HepG2 (cell line): Measurements from ENCODE around the gene FGD3. TPM values are rescaled to one million over a fixed set of nuclear protein-coding genes. Genes with fewer than 3 reads are reported as not detected.

Experiments used
- ATAC-seq: fragments of 200-7000 bp; cut with Tn5 transposase; 3 replicates; pipeline ENCODE4 v1.9.1; 2020; ENCODE audit warnings: mild to moderate bottlenecking, moderate library complexity
- BruUV-seq: library from RNA; stranded (reverse); fragments of 400-500 nt; replicated peaks from 2 replicates; lab custom pipeline; 2021; lab: Mats Ljungman, UMichigan
- CTCF ChIA-PET: fragments of 300-600 bp; formaldehyde crosslinking; extraction: SDS; loops from one replicate; lab custom pipeline; 2021; ENCODE audit warnings: low total read pairs, inconsistent platforms, low intra/inter-chr PET ratio; lab: Yijun Ruan, JAX
- POLR2A ChIA-PET: fragments of 350-600 bp; sonication (Branson Sonifier 250); formaldehyde crosslinking; loops from one replicate; lab custom pipeline; 2020; ENCODE audit warnings: antibody characterized with exemption, inconsistent platforms; lab: Yijun Ruan, JAX
- DNase-seq: peaks from one replicate; pipeline ENCODE4 v3.0.0-alpha.2; 2015; ENCODE audit warnings: low spot score
- FAIRE-seq: peaks from 3 replicates; lab custom pipeline; 2011; peaks lifted over from hg19 to GRCh38; lab: Jason Lieb, UNC
- H2AFZ ChIP-seq: one replicate; pipeline ENCODE4 v1.6.1; 2011; ENCODE audit warnings: low read length, inconsistent platforms
- H3K27ac ChIP-seq: fragments of 300-600 bp; 3 replicates; pipeline ENCODE4 v1.8.0; 2011; ENCODE audit warnings: mixed run types, mild to moderate bottlenecking, mixed read lengths, low read length, inconsistent platforms; ENCODE audit not compliant: insufficient read depth; ENCODE audit errors: extremely low read length
- H3K27me3 ChIP-seq, 2 experiments: fragments of 200-600 bp in 1 of 2; 2 replicates in 1 of 2; 3 replicates in 1 of 2; pipeline versions ENCODE4 v1.6.0 to v1.8.0; 2011; ENCODE audit warnings: low read length in 2 of 2, mild to moderate bottlenecking in 2 of 2, moderate library complexity in 2 of 2, inconsistent platforms in 1 of 2; ENCODE audit not compliant: insufficient read depth in 2 of 2, control insufficient read depth in 1 of 2
- H3K36me3 ChIP-seq, 2 experiments: fragments of 200-600 bp in 1 of 2; replicated peaks in 1 of 2; 2 replicates in 1 of 2; 3 replicates in 1 of 2; pipeline versions ENCODE4 v1.5.1 to v1.8.0; 2011; ENCODE audit warnings: low read length in 2 of 2, inconsistent platforms in 1 of 2; ENCODE audit not compliant: insufficient read depth in 2 of 2, control insufficient read depth in 1 of 2
- H3K4me1 ChIP-seq: 2 replicates; pipeline ENCODE4 v1.5.1; 2012; ENCODE audit warnings: low read length, inconsistent platforms; ENCODE audit not compliant: insufficient read depth
- H3K4me2 ChIP-seq: 2 replicates; pipeline ENCODE4 v1.6.0; 2011; ENCODE audit warnings: low read depth, low read length, inconsistent platforms
- H3K4me3 ChIP-seq, 3 experiments: fragments of 200-600 bp in 1 of 3; sonication (generic), shearing (Covaris generic) in 1 of 3; replicated peaks in 1 of 3; 2 replicates each; pipeline ENCODE4 v1.5.1; 2011 to 2016; ENCODE audit warnings: low read length in 3 of 3, inconsistent platforms in 2 of 3, low read depth in 2 of 3, mild to moderate bottlenecking in 2 of 3, control low read depth in 1 of 3, mixed read lengths in 1 of 3; ENCODE audit not compliant: insufficient read depth in 1 of 3
- H3K79me2 ChIP-seq: one replicate; pipeline ENCODE4 v1.6.1; 2011; ENCODE audit warnings: low read length, inconsistent platforms; ENCODE audit not compliant: insufficient read depth
- H3K9ac ChIP-seq: 2 replicates; pipeline ENCODE4 v1.6.0; 2011; ENCODE audit warnings: mild to moderate bottlenecking, low read depth, low read length, inconsistent platforms; ENCODE audit not compliant: insufficient read depth
- H3K9me3 ChIP-seq: 2 replicates; pipeline ENCODE4 v1.5.1; 2012; ENCODE audit warnings: mild to moderate bottlenecking, low read length
- H4K20me1 ChIP-seq: 2 replicates; pipeline ENCODE4 v1.6.0; 2011; ENCODE audit warnings: inconsistent platforms, mild to moderate bottlenecking, low read length, moderate library complexity; ENCODE audit not compliant: insufficient read depth
- ADNP ChIP-seq: sonication (generic); formaldehyde crosslinking; IDR thresholded peaks from 2 replicates; pipeline ENCODE4 v1.4.0; 2020; ENCODE audit warnings: missing genetic modification reagents
- DMAP1 ChIP-seq: IDR thresholded peaks from 2 replicates; pipeline ENCODE4 v1.6.1; 2016
- IRF1 ChIP-seq: sonication (generic); formaldehyde crosslinking; IDR thresholded peaks from 2 replicates; pipeline ENCODE4 v1.4.0; 2020; ENCODE audit warnings: low read depth, mild to moderate bottlenecking, missing genetic modification reagents
- MAFF ChIP-seq: IDR thresholded peaks from 2 replicates; pipeline ENCODE4 v1.6.1; 2011; ENCODE audit warnings: low read depth, low read length, improper control_type of control experiment
- RXRA ChIP-seq: sonication (generic); formaldehyde crosslinking; IDR thresholded peaks from 2 replicates; pipeline ENCODE4 v1.5.1; 2020; ENCODE audit warnings: missing genetic modification reagents
- SOX6 ChIP-seq, 2 experiments: fragments of 450-650 bp in 1 of 2; sonication (generic) in 1 of 2; formaldehyde crosslinking in 1 of 2; IDR thresholded peaks; 2 replicates each; pipeline versions ENCODE4 v1.4.0 to v1.6.1; 2017 to 2020; ENCODE audit warnings: antibody characterized with exemption in 1 of 2, mild to moderate bottlenecking in 1 of 2, missing genetic modification reagents in 1 of 2
- ZFP37 ChIP-seq: sonication (generic); formaldehyde crosslinking; IDR thresholded peaks from 2 replicates; pipeline ENCODE4 v1.4.0; 2020; ENCODE audit warnings: missing genetic modification reagents, borderline replicate concordance
- ZGPAT ChIP-seq: IDR thresholded peaks from 2 replicates; pipeline ENCODE4 v1.6.1; 2016; ENCODE audit warnings: mild to moderate bottlenecking
- ZHX2 ChIP-seq, 2 experiments: sonication (generic) in 1 of 2; formaldehyde crosslinking in 1 of 2; IDR thresholded peaks; 2 replicates each; pipeline versions ENCODE4 v1.6.1 to v1.9.0; 2014 to 2022; ENCODE audit warnings: antibody characterized with exemption in 1 of 2, borderline replicate concordance in 1 of 2, inconsistent platforms in 1 of 2, low read depth in 1 of 2, missing genetic modification reagents in 1 of 2
- ZNF788 ChIP-seq: sonication (generic); formaldehyde crosslinking; IDR thresholded peaks from 2 replicates; pipeline ENCODE4 v1.5.0; 2020; ENCODE audit warnings: mild to moderate bottlenecking, missing genetic modification reagents, borderline replicate concordance
- WGBS: methylation state at CpG from one replicate; pipeline ENCODE4 v1.1.6; 2017; ENCODE audit warnings: low lambda C conversion rate; 5-methylcytosine and 5-hydroxymethylcytosine counted together
- in situ Hi-C: cut with HindIII; loops from 2 replicates; pipeline ENCODE4 v1.10.0; 2017; ENCODE audit warnings: low pct_unique_long_range_greater_than_20kb; ENCODE audit not compliant: extremely low pct_ligation_motif_present
- intact Hi-C: fragments of 100-400 bp; cut with micrococcal nuclease; formaldehyde crosslinking; loops from one replicate; pipeline ENCODE4 v1.10.0; 2022; ENCODE audit not compliant: unreplicated experiment
- polyA plus RNA-seq, 8 experiments: library from polyadenylated mRNA; depleted of rRNA in 3 of 8; stranded (reverse) in 7 of 8; unstranded in 1 of 8; fragments of >200 nt; fragmentation: Illumina TruSeq in 4 of 8; extraction: Trizol in 4 of 8; gene quantifications; 2 replicates each; pipeline versions ENCODE4 v1.2.1 to v1.2.3, GENCODE V29; 2011 to 2016; ENCODE audit warnings: low read depth in 4 of 8, missing spikeins in 1 of 8, mixed read lengths in 1 of 8; ENCODE audit not compliant: insufficient read depth in 1 of 8
- total RNA-seq, 5 experiments: library from RNA; depleted of rRNA; stranded (reverse); fragments of >200 nt; fragmentation: Illumina TruSeq; extraction: Trizol; gene quantifications; 2 replicates each; pipeline ENCODE4 v1.2.3, GENCODE V29; 2016; ENCODE audit warnings: low read depth in 1 of 5
- TF ChIP-seq, protein P1 (sequence below), 2 experiments: IDR thresholded peaks; 2 replicates each; pipeline ENCODE4 v1.6.1; 2011 to 2012; ENCODE audit warnings: low read length in 2 of 2, borderline replicate concordance in 1 of 2, low read depth in 1 of 2, mild to moderate bottlenecking in 1 of 2, moderate library complexity in 1 of 2

Gene FGD3
- total and polyA plus RNA-seq, 2 of the 13 experiments (the other 11 are each of a cell fraction or from before 2014, with no cell fraction given) = 0.53 to 1.1 TPM

DNA sequence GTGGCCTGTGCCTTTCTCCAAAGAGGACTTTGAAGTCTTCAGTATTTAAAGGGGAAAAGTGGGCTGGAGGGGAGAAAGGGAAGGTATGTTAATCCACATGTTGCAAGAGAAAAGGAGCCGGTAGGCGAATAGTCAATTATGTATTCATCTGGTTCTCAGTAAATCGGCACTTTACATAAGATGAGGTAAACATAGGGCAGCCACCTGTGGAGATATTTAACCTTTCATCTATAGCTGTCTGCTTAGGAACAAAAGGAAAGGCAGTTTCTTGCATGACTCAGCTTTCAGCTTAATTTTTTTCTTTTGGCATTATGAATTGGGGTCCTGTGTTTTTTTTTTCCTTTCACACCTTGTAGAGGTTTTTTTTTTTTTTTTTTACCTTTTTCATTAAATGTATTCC lies 42.2 kb downstream of the FGD3 start (continued):
- TF ChIP-seq ZHX2 (IDR thresholded peaks at IDR 0.05; ENCODE audit: low read depth) = no peak
- no peak for TF ChIP-seq ZHX2 (CRISPR knock-in tag; IDR thresholded peaks at IDR 0.05; ENCODE audit: borderline replicate concordance)

GRCh38 chr9:92990461-92990860 lies 43.1 kb downstream of the FGD3 start:
- ChIA-PET POLR2A (no interaction called here), CTCF (no interaction called here)
- Histone ChIP-seq H3K4me3 (no peak overlapping the region), H3K9me3 (peaks cover 9% of the 10 kb centered on the region; the same call in 1 of the 2 replicates), H3K4me2 (no peak overlapping the region), H3K4me1 (peaks cover 28% of the 10 kb centered on the region), H4K20me1 (no peaks in the 10 kb centered on the region), H3K27ac (no peak overlapping the region), H3K36me3 (no peaks in the 10 kb centered on the region), H3K79me2 (no peaks in the 10 kb centered on the region), H3K27me3 (no peaks in the 10 kb centered on the region), H2AFZ (no peak overlapping the region), H3K9ac (no peak overlapping the region)
- intact Hi-C loops (no loop called here), in situ Hi-C loops (no loop called here)
- no TSS peak for BruUV-seq
- FAIRE-seq = no peak
- WGBS = 93% methylated on average over 3 of the region's 3 CpGs
- DNase-seq = no peak
- ATAC-seq = no peak
- TF ChIP-seq MAFF (peak; percentile 82), ADNP (CRISPR knock-in tag) (no peak), ZFP37 (CRISPR knock-in tag) (no peak), ZGPAT (CRISPR knock-in tag) (no peak), DMAP1 (CRISPR knock-in tag) (no peak), RXRA (CRISPR knock-in tag) (no peak), IRF1 (CRISPR knock-in tag) (no peak), ZNF788 (CRISPR knock-in tag) (no peak), SOX6 (IDR thresholded peaks at IDR 0.05) (no peak), SOX6 (CRISPR knock-in tag; IDR thresholded peaks at IDR 0.05) (no peak)
- TF ChIP-seq, protein P1, sequence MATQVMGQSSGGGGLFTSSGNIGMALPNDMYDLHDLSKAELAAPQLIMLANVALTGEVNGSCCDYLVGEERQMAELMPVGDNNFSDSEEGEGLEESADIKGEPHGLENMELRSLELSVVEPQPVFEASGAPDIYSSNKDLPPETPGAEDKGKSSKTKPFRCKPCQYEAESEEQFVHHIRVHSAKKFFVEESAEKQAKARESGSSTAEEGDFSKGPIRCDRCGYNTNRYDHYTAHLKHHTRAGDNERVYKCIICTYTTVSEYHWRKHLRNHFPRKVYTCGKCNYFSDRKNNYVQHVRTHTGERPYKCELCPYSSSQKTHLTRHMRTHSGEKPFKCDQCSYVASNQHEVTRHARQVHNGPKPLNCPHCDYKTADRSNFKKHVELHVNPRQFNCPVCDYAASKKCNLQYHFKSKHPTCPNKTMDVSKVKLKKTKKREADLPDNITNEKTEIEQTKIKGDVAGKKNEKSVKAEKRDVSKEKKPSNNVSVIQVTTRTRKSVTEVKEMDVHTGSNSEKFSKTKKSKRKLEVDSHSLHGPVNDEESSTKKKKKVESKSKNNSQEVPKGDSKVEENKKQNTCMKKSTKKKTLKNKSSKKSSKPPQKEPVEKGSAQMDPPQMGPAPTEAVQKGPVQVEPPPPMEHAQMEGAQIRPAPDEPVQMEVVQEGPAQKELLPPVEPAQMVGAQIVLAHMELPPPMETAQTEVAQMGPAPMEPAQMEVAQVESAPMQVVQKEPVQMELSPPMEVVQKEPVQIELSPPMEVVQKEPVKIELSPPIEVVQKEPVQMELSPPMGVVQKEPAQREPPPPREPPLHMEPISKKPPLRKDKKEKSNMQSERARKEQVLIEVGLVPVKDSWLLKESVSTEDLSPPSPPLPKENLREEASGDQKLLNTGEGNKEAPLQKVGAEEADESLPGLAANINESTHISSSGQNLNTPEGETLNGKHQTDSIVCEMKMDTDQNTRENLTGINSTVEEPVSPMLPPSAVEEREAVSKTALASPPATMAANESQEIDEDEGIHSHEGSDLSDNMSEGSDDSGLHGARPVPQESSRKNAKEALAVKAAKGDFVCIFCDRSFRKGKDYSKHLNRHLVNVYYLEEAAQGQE (IDR thresholded peaks at IDR 0.05; ENCODE audit: borderline replicate concordance in 1 of 2, low read depth in 1 of 2, low read length in 2 of 2) = no peak
